HepG2 (cell line): ENCODE measurements around the gene NHLRC3. TPM values are rescaled to one million over a fixed set of nuclear protein-coding genes. Genes with fewer than 3 reads are reported as not detected.

ENCODE experiments used
- HNF4G ChIP-seq, 2 experiments: sonication (generic) in 1 of 2; formaldehyde crosslinking in 1 of 2; IDR thresholded peaks; 2 replicates each; pipeline versions ENCODE4 v1.4.0 to v1.6.1; 2011 to 2020; ENCODE audit warnings: borderline replicate concordance in 2 of 2, low read depth in 2 of 2, mild to moderate bottlenecking in 2 of 2, low read length in 1 of 2, missing genetic modification reagents in 1 of 2, moderate library complexity in 1 of 2
- MBNL3 ChIP-seq: fragments of 250-450 bp; sonication (Bioruptor Pico); conservative IDR thresholded peaks from 2 replicates; pipeline ENCODE4 v1.8.0; 2022; ENCODE audit warnings: mild to moderate bottlenecking, inconsistent platforms
- MIER3 ChIP-seq: IDR thresholded peaks from 2 replicates; pipeline ENCODE4 v1.6.1; 2016; ENCODE audit warnings: missing compliant biosample characterization, borderline replicate concordance
- NRL ChIP-seq: sonication (generic); formaldehyde crosslinking; IDR thresholded peaks from 2 replicates; pipeline ENCODE4 v1.5.0; 2020; ENCODE audit warnings: missing genetic modification reagents, mild to moderate bottlenecking, moderate library complexity, borderline replicate concordance
- RBFOX2 ChIP-seq: fragments of 200-400 bp; formaldehyde crosslinking; IDR thresholded peaks from 2 replicates; pipeline ENCODE4 v1.6.1; 2017; ENCODE audit warnings: low read depth, mild to moderate bottlenecking, low read length
- RXRA ChIP-seq: sonication (generic); formaldehyde crosslinking; IDR thresholded peaks from 2 replicates; pipeline ENCODE4 v1.5.1; 2020; ENCODE audit warnings: missing genetic modification reagents
- USF2 ChIP-seq, 2 experiments: sonication (generic) in 1 of 2; formaldehyde crosslinking in 1 of 2; IDR thresholded peaks; 2 replicates each; pipeline versions ENCODE4 v1.5.1 to v1.6.1; 2011 to 2020; ENCODE audit warnings: borderline replicate concordance in 1 of 2, low read depth in 1 of 2, low read length in 1 of 2, mild to moderate bottlenecking in 1 of 2, missing genetic modification reagents in 1 of 2, moderate library complexity in 1 of 2
- ZBTB7B ChIP-seq: sonication (generic); formaldehyde crosslinking; IDR thresholded peaks from 2 replicates; pipeline ENCODE4 v1.4.0; 2020; ENCODE audit warnings: missing genetic modification reagents
- ZHX2 ChIP-seq, 2 experiments: sonication (generic) in 1 of 2; formaldehyde crosslinking in 1 of 2; IDR thresholded peaks; 2 replicates each; pipeline versions ENCODE4 v1.6.1 to v1.9.0; 2014 to 2022; ENCODE audit warnings: antibody characterized with exemption in 1 of 2, borderline replicate concordance in 1 of 2, inconsistent platforms in 1 of 2, low read depth in 1 of 2, missing genetic modification reagents in 1 of 2
- ZNF17 ChIP-seq: sonication (generic); formaldehyde crosslinking; IDR thresholded peaks from 2 replicates; pipeline ENCODE4 v1.5.0; 2020; ENCODE audit warnings: mild to moderate bottlenecking, missing genetic modification reagents
- ZNF180 ChIP-seq: sonication (generic); formaldehyde crosslinking; IDR thresholded peaks from 2 replicates; pipeline ENCODE4 v1.4.0; 2020; ENCODE audit warnings: low read depth, missing genetic modification reagents, borderline replicate concordance
- ZNF572 ChIP-seq: sonication (generic); formaldehyde crosslinking; IDR thresholded peaks from 2 replicates; pipeline ENCODE4 v1.5.1; 2020; ENCODE audit warnings: mild to moderate bottlenecking, missing genetic modification reagents
- ZNF607 ChIP-seq: sonication (generic); formaldehyde crosslinking; IDR thresholded peaks from 2 replicates; pipeline ENCODE4 v1.5.1; 2020; ENCODE audit warnings: missing genetic modification reagents, mild to moderate bottlenecking, borderline replicate concordance
- polyA plus RNA-seq, 8 experiments: library from polyadenylated mRNA; depleted of rRNA in 3 of 8; stranded (reverse) in 7 of 8; unstranded in 1 of 8; fragments of >200 nt; fragmentation: Illumina TruSeq in 4 of 8; extraction: Trizol in 4 of 8; gene quantifications; 2 replicates each; pipeline versions ENCODE4 v1.2.1 to v1.2.3, GENCODE V29; 2011 to 2016; ENCODE audit warnings: low read depth in 4 of 8, missing spikeins in 1 of 8, mixed read lengths in 1 of 8; ENCODE audit not compliant: insufficient read depth in 1 of 8
- total RNA-seq, 5 experiments: library from RNA; depleted of rRNA; stranded (reverse); fragments of >200 nt; fragmentation: Illumina TruSeq; extraction: Trizol; gene quantifications; 2 replicates each; pipeline ENCODE4 v1.2.3, GENCODE V29; 2016; ENCODE audit warnings: low read depth in 1 of 5
- TF ChIP-seq, protein P1 (sequence below): sonication (generic); formaldehyde crosslinking; conservative IDR thresholded peaks from 2 replicates; pipeline ENCODE4 v1.5.0; 2020; ENCODE audit warnings: missing genetic modification reagents
- TF ChIP-seq, protein P2 (sequence below): sonication (generic); formaldehyde crosslinking; IDR thresholded peaks from 2 replicates; pipeline ENCODE4 v1.4.0; 2020; ENCODE audit warnings: missing genetic modification reagents

Gene NHLRC3
- total and polyA plus RNA-seq, 2 of the 13 experiments (the other 11 are each of a cell fraction or from before 2014, with no cell fraction given), result 19.9 to 29.8 TPM

DNA sequence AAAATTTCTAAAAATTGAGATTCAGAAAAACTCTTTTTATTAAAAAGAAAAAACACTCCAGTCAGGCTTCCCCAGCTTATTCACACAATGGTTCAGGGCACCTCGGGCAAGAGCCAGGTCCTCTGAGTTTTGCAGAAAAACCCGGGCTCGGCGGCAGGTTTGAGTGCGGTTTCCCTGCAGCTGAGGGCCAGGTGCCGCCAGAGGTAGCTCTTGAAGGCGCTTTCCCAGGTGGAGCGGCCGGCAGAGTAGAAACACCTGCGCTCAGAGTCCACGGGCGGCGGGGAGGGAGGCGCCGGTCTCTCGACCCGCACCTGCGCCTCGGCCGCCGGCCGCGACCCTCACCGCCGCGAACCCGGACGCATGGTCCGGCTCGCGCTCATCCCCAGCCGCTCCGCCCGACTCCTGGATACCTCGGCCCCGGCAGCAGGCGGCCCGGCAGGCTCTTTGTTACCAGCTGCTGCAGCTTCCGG lies 811 bp upstream of the NHLRC3 start (continued):
- TF ChIP-seq, protein P1, sequence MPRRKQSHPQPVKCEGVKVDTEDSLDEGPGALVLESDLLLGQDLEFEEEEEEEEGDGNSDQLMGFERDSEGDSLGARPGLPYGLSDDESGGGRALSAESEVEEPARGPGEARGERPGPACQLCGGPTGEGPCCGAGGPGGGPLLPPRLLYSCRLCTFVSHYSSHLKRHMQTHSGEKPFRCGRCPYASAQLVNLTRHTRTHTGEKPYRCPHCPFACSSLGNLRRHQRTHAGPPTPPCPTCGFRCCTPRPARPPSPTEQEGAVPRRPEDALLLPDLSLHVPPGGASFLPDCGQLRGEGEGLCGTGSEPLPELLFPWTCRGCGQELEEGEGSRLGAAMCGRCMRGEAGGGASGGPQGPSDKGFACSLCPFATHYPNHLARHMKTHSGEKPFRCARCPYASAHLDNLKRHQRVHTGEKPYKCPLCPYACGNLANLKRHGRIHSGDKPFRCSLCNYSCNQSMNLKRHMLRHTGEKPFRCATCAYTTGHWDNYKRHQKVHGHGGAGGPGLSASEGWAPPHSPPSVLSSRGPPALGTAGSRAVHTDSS (CRISPR knock-in tag), result no peak
- TF ChIP-seq, protein P2, sequence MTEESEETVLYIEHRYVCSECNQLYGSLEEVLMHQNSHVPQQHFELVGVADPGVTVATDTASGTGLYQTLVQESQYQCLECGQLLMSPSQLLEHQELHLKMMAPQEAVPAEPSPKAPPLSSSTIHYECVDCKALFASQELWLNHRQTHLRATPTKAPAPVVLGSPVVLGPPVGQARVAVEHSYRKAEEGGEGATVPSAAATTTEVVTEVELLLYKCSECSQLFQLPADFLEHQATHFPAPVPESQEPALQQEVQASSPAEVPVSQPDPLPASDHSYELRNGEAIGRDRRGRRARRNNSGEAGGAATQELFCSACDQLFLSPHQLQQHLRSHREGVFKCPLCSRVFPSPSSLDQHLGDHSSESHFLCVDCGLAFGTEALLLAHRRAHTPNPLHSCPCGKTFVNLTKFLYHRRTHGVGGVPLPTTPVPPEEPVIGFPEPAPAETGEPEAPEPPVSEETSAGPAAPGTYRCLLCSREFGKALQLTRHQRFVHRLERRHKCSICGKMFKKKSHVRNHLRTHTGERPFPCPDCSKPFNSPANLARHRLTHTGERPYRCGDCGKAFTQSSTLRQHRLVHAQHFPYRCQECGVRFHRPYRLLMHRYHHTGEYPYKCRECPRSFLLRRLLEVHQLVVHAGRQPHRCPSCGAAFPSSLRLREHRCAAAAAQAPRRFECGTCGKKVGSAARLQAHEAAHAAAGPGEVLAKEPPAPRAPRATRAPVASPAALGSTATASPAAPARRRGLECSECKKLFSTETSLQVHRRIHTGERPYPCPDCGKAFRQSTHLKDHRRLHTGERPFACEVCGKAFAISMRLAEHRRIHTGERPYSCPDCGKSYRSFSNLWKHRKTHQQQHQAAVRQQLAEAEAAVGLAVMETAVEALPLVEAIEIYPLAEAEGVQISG (CRISPR knock-in tag), result no peak
- TF ChIP-seq ZHX2 (IDR thresholded peaks at IDR 0.05; ENCODE audit: low read depth) (no peak), ZHX2 (CRISPR knock-in tag; IDR thresholded peaks at IDR 0.05; ENCODE audit: borderline replicate concordance) (no peak), ZNF17 (no peak), NRL (CRISPR knock-in tag) (no peak), RBFOX2 (peak; percentile 90), HNF4G (IDR thresholded peaks at IDR 0.05; ENCODE audit: borderline replicate concordance, low read depth, low read length) (0 out of 2 replicates have a peak, but pooled peaks have one; percentile 21), HNF4G (CRISPR knock-in tag; IDR thresholded peaks at IDR 0.05; ENCODE audit: borderline replicate concordance, low read depth) (no peak), MIER3 (CRISPR knock-in tag) (no peak), ZNF607 (no peak), MBNL3 (no peak), ZNF572 (CRISPR knock-in tag) (no peak), RXRA (no peak), USF2 (IDR thresholded peaks at IDR 0.05; ENCODE audit: low read depth, low read length) (no peak), USF2 (CRISPR knock-in tag; IDR thresholded peaks at IDR 0.05; ENCODE audit: borderline replicate concordance) (no peak), ZNF180 (CRISPR knock-in tag) (no peak), ZBTB7B (CRISPR knock-in tag) (no peak)
